Measurements from ENCODE around the gene HDAC4.

HDAC4 gene

GRCh38 chr2:239093952-239094351, 306.9 kb downstream of the HDAC4 start:
- no peak for DNase-seq

DNA sequence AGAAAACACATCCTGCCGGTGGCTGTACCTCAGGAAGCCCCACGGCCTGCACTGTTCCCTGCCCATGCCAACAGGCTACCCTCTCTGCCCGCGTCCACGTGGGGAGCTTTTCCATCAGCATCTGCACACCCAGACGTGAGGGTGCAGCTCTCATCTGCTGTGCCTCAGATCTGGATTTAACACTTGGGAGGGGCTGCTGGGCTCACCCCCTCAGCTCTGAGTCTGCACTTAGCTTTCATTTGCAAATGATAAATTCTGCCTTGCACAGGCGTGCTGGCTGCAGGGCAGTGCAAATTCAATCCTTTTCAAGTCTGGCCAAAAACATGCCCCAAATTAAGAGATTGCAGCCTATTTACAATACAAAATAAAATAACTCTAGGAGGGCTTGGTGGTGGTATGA, 307.3 kb downstream of the HDAC4 start:
- no peak for DNase-seq

- DNase-seq, result no peak
Observed at GRCh38 chr2:239092571-239093294, 308.1 kb downstream of the HDAC4 start.

- DNase-seq, result no peak
Observed at GRCh38 chr2:239089884-239090283, 310.9 kb downstream of the HDAC4 start.

DNA sequence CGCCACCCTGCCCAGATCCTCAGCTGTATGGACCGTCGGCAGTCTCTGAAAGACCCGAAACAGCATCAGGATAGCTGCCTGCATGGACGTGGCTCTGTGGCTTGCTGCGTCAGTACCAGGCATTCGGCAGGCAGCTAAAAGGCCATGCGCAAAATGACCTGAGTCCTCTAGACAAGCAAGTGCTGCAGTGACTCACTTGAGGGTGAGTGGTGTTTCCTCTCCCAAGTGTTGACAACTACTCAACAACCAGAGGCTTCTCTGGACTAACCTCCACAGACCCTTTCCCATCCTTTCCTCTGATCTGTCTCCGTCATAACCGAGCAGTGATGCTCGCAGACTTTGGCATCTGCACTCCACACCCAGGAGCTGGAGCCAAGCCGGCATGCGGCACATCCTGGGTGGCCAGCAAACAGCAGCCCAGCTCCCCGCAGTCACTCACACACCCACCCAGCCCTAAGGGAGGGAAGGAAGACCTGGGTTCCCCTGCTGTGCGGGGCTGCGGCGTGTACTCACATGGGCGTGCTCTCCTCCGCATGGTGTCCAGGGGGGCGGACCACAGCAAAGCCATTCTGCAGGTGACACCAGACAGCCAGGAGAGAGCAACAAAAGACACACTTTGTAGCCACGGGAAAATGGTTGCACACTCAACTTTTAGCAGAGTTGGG, 313.6 kb downstream of the HDAC4 start:
- DNase-seq, result no peak

DNA sequence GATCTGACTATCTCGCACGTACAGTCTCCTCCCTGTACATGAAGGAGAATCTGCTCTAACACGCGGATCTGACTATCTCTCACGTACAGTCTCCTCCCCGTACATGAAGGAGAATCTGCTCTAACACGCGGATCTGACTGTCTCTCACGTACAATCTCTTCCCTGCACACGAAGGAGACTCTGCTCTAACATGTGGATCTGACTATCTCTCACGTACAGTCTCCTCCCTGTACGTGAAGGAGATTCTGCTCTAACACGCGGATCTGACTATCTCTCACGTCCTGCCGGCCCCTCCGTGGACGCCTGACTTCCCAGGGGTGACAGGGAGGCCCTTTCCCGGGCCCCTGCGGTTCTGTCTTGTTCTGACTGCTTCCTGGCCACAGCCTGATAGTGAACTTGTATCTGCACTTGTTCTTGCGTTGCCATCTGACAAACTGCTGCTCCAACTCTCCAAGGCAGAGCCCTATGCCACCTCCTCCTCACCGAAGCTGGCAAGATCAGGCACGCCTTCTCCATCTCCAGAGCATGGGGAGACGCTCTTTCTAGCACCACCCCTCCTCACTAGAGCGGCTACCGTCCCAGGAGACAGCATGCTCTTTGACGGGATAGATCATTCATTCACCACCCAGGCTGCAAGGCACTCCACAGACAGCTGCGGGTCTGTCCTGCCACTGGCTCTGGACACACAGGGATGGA, 314.3 kb downstream of the HDAC4 start:
- no peak for DNase-seq

DNA sequence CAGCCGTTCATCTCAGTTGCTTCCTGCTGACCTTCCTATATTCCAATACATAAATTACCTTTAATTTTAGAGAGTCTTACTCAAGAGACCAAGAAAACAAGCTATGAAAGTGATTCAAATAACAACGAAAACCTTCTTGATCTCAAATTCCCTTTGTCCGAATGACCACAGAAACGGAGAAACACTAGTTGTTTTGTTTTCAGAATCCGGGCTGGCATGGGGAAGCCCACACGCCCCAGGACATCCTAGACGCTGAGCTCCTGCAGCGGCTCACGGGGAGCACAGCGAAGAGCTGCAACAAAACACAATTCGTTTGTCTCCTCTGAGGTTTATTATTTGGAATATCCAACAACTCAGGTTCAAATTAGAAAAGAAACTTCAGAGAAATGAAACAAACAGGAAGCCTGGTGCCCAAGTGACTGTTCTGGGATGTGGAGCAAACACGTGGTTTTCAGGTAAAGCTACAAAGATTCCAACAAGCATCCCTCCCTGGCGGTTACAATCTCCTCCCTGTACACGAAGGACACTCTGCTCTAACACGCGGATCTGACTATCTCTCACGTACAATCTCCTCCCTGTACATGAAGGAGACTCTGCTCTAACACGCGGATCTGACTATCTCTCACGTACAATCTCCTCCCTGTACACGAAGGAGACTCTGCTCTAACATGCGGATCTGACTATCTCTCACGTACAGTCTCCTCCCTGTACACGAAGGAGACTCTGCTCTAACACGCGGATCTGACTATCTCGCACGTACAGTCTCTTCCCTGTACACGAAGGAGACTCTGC, 315.4 kb downstream of the HDAC4 start:
- no peak for DNase-seq

DNA sequence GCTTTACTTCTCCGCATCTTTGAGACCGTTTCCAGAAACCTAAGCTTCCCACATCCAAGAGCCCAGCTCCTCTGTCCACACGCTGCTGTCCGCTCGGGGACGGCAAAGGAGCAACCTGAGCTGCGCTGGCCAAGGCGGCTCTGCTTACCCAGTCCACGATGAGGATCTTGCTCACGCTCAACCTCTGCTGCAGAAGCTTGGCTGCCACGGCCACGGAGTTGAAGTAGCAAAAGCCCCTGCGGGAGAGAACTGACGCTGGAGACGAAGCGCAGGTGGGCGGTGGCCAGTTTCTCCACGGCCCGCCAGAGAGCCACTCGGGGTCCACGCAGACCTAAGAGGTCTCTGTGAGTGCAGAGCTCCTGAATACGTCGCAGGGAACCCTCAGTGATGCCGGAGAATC, 316.8 kb downstream of the HDAC4 start:
- DNase-seq, result no peak

DNA sequence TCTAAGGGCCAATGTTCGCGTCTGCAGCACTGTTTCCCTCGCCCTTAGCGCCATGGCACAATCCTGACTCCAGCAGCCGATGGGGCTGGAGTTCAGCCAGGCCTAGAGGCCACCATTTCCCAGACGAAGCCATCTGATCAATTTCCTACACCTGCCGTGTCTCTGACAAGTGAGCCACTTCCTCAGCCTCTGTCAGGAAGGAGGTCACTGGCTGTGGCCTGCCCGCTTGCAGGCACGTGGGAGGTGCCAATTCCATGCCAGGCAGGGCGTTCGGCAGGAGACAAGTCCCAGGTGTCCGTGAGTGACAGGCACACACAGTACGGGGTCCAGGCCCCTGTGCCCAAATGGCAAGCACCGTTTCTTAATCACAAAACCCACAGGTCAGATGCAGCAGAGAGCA, 318.4 kb downstream of the HDAC4 start:
- no peak for DNase-seq

DNA sequence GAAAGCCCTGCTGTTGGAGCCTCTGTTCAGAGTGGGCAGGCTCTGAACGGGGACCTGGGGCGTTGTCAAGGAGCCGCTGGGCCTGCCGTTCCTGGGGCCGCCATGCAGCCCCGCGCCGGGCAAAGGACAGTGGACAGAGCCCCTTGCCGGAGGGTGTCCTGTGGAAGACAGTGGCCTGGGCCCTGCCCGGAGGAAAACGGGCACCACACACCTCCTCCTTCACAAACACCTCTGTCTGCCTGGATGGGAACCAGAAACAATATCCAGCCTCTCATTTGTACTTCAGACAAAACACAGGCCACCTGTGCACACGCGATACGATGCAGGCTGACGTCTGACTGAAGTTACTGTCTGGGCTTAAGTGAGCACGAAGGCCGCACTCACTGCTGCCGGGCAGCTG, 319.2 kb downstream of the HDAC4 start:
- DNase-seq, result no peak

DNA sequence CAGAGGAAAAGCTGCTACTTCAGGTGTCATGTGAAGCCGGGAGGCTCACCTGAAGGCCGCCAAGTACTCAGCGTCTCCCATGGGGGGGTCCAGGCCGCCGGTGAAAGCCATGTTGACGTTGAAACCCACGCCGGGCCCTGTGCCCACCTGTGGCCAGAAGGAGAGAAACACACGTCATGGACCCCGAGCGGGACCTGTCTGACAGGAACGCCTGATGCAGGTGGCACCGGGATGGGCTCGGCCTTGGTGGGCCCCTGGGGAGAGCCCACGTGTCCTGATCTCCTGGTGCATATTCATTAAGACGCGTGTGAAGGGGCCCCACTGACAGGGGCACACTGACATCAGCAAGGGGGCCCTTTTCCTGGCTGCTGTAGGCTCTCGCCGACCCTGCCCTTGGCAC, 319.8 kb downstream of the HDAC4 start:
- DNase-seq, result no peak

- DNase-seq, result no peak
Observed at GRCh38 chr2:239079671-239080294, 321.0 kb downstream of the HDAC4 start.

DNA sequence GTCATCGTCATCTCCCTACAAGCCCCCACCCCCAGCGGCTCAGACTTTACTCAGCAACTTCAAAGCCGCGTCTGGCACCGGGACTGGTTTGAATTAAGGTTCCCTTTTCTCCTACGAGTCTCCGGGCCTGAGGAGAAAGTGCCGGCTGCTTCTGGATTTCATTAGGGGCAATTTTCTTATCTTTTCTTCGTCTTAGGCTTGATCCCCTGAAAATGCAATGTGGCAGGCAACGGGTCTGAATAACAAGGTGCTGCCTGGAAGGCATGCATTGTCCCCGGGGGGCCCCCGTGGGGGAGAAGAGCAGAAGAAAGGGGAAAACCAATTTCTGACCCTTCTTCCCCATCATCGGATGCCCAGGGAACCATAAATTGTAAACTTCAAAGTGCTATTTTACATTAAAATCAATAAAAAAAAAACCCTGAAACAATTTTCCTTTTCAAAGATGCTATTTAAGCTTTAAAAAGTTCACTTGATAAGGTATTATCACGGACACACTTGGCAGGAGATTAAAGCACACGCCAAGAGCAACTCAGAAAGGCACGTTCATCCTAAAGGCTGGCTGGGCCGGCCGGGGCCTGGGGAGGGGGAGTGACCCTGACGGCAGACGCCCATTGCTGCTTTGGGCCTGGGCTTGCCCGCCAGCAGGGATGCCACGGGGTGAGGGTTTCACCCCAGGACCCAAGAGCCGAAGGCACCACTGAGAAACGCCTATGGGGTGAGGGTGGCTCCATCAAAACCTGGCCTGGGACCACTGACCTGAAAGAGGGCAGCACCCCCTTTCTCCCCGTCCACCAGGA, 322.5 kb downstream of the HDAC4 start:
- DNase-seq, result no peak

DNA sequence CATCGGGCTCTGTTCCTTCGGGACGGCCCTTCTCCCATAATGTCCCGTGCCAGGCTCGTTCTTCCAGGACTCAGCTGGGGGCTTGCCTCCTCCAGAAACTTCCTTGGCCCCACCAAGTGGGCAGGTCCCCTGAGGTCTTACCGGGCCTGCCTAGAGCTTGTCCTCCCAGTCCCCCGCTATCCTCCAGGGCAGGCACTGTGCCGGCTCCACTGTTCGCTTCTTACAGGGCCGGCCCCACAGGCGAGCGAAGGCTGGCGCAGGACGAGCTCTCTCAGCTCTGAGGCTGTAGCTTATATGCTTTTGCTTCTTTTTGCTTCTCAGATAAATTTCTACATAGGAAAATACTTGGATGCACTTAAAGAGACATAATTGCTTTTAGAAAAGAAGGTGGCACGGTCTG, 323.6 kb downstream of the HDAC4 start:
- no peak for DNase-seq

DNA sequence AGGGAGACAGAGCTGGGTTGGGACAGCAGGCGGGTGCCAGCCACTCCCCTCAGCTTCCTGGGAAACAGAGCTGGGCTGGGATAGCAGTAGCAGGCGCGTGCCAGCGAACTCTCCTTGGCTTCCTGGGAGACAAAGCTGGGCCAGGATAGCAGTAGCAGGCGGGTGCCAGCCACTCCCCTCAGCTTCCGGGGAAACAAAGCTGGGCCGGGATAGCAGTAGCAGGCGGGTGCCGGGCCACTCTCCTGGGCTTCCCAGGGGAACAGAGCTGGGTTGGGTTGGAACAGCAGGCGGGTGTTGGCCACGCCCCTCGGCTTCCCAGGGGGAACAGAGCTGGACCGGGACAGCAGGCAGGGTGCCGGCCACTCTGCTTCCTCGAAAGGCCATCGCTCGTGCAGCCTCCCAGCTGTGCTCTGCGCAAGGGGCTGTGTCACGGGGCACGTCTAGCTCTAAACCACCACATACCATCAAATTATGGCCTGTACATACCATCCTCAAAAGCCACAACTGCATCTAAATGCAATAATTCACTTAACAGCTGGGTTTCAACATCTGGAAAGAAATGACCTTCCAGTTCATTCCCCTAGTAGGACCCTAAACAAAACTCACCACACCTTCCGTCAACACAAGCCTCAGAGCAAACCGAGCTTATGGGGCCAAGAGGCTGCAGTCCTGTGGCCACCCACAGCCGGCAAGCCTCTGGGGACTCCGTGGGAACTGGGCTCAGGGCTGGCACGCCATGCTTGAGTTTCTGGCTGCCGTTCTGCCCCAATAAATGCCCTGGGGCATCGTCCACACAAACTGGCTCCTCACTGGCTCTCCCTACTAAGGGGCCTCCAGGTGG, 324.7 kb downstream of the HDAC4 start:
- no peak for DNase-seq

DNA sequence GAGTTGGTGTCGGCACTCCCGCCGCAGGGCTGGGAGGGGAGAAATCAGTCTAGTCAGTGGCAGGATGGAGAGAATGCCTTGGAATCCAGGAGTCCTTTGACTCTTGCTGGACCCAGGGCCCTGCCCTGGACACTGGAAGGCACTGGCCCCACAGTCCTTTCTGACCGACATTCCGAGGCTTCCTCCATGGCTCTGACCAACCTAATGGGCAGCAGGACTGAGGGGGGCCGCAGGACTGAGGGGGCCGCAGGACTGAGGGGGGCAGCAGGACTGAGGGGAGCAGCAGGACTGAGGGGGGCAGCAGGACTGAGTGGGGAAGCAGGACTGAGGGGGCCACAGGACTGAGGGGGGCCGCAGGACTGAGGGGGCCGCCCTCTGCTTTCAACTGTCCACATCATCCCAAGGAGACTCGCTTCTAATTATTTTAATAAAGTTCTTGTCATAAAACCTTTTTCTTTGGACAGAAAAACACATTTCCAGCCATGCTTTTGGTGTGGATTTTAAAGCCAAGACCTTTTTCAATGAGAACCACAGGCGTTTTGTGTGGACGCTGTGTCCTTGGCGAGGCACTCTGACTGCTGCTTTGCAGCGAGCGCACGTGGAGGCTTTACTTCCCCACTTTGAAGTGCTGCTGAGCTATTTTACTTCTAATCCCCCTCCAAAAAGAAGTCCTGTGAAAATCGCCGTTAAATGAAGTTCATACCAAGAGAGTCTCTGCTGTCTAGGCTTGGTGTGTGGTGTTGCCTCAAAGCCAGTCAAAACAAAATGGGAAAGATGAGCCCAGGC, 326.9 kb downstream of the HDAC4 start:
- no peak for DNase-seq

DNA sequence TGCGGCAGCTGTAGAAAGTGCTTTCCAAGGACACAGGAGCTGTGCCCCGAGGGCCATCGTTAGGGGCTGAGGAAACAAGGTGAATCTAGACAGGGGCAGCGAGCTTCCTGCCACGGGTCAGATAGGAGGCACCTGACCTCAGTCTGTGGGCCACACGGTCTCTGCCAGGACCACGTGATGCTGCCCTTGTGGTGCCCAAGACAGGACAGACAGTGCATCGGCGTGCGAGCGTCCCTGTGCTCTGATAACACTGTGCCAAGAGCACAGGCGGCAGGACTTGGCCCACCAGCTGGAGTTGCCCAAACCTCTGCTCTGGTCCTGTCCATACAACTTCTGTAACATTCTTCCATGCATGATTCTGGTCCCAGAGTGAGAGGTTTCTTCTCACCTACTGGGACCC, 327.6 kb downstream of the HDAC4 start:
- no peak for DNase-seq

- no peak for DNase-seq
Observed at GRCh38 chr2:239072786-239073185, 328.0 kb downstream of the HDAC4 start.

GRCh38 chr2:239070466-239070865, 330.4 kb downstream of the HDAC4 start:
- DNase-seq, result no peak

Data from T1000 (cell line).